Fibroblast of lung (primary cell): ENCODE results near the gene CASR. TPM values are rescaled to one million over a fixed set of nuclear protein-coding genes. Genes with fewer than 3 reads are reported as not detected.
A peak's percentile ranks its signal among the peaks of the same experiment; 100 is the strongest.

ENCODE experiments used
- DNase-seq, 2 donors: peaks; one replicate each; pipeline versions ENCODE4 v3.0.0 to v3.0.0-alpha.2; 2010; ENCODE audit warnings: low read depth in 2 of 2
- H2AFZ ChIP-seq: 2 replicates; pipeline ENCODE4 v1.5.1; 2012; ENCODE audit warnings: low read length, control low read depth, inconsistent platforms
- H3K27ac ChIP-seq: 2 replicates; pipeline ENCODE4 v1.5.1; 2011; ENCODE audit warnings: low read length, control low read depth; ENCODE audit not compliant: insufficient read depth
- H3K27me3 ChIP-seq: 2 replicates; pipeline ENCODE4 v1.5.1; 2011; ENCODE audit warnings: mild to moderate bottlenecking, low read length; ENCODE audit not compliant: control insufficient read depth, insufficient read depth
- H3K36me3 ChIP-seq: 2 replicates; pipeline ENCODE4 v1.5.1; 2011; ENCODE audit warnings: low read length; ENCODE audit not compliant: control insufficient read depth, insufficient read depth
- H3K4me1 ChIP-seq: 2 replicates; pipeline ENCODE4 v1.5.1; 2011; ENCODE audit warnings: low read length; ENCODE audit not compliant: control insufficient read depth, insufficient read depth; ENCODE audit errors: extremely low read depth
- H3K4me2 ChIP-seq: 2 replicates; pipeline ENCODE4 v1.5.1; 2011; ENCODE audit warnings: low read length, control low read depth; ENCODE audit not compliant: insufficient read depth; ENCODE audit errors: extremely low read depth
- H3K4me3 ChIP-seq, 4 experiments: fragments of 200-600 bp in 1 of 4; sonication (generic) in 1 of 4; replicated peaks in 1 of 4; 2 replicates each; pipeline ENCODE4 v1.5.1; 2011 to 2016; ENCODE audit warnings: low read length in 4 of 4, low read depth in 3 of 4, mild to moderate bottlenecking in 3 of 4, control low read depth in 2 of 4, inconsistent platforms in 1 of 4, mixed read lengths in 1 of 4; ENCODE audit not compliant: insufficient read depth in 1 of 4; ENCODE audit errors: control extremely low read depth in 1 of 4
- H3K79me2 ChIP-seq: 2 replicates; pipeline ENCODE4 v1.5.1; 2012; ENCODE audit warnings: mild to moderate bottlenecking, low read length, inconsistent platforms; ENCODE audit not compliant: control insufficient read depth, insufficient read depth
- H3K9ac ChIP-seq: 2 replicates; pipeline ENCODE4 v1.5.1; 2011; ENCODE audit warnings: mild to moderate bottlenecking, low read length, control low read depth; ENCODE audit not compliant: insufficient read depth
- H3K9me3 ChIP-seq: 2 replicates; pipeline ENCODE4 v1.5.1; 2012; ENCODE audit warnings: low read depth, low read length; ENCODE audit not compliant: control insufficient read depth, insufficient read depth
- H4K20me1 ChIP-seq: 2 replicates; pipeline ENCODE4 v1.5.1; 2011; ENCODE audit warnings: low read length; ENCODE audit not compliant: control insufficient read depth, insufficient read depth; ENCODE audit errors: extremely low read depth
- CTCF ChIP-seq, 2 donors: IDR thresholded peaks in 1 of 2; conservative IDR thresholded peaks in 1 of 2; 1 replicate in 1 of 2; 2 replicates in 1 of 2; pipeline ENCODE4 v1.5.1; 2011 to 2012; ENCODE audit warnings: low read length in 2 of 2, control low read depth in 1 of 2, inconsistent platforms in 1 of 2, low read depth in 1 of 2, mild to moderate bottlenecking in 1 of 2
- EZH2 ChIP-seq: IDR thresholded peaks from 2 replicates; pipeline ENCODE4 v1.5.1; 2012; ENCODE audit warnings: low read length, control low read depth, mild to moderate bottlenecking; ENCODE audit errors: missing control alignments
- polyA plus RNA-seq, 2 donors: library from polyadenylated mRNA; depleted of rRNA in 1 of 2; stranded (reverse) in 1 of 2; unstranded in 1 of 2; fragments of >200 nt; gene quantifications; 2 replicates each; pipeline ENCODE4 v1.2.1, GENCODE V29; 2011 to 2012; ENCODE audit warnings: missing spikeins in 1 of 2
- total RNA-seq: library from RNA; depleted of rRNA; stranded (reverse); fragments of >200 nt; gene quantifications from 2 replicates; pipeline ENCODE4 v1.2.1, GENCODE V29; 2014

Gene CASR
- total and polyA plus RNA-seq, 2 donors (not counting 1 experiment from before 2014, with no cell fraction given), result under 0.01 TPM; not detected in 1

- H3K9ac ChIP-seq, result no peak overlapping the region
- no peaks in the 10 kb centered on the region for H3K9me3 ChIP-seq
- H4K20me1 ChIP-seq, result no peaks in the 10 kb centered on the region
- no peak for TF ChIP-seq EZH2
- no peak for TF ChIP-seq CTCF (conservative IDR thresholded peaks at IDR 0.05 in 1 of 2, IDR thresholded peaks at IDR 0.05 in 1 of 2; ENCODE audit: low read depth in 1 of 2, low read length in 2 of 2)
- no peaks in the 10 kb centered on the region for H3K27me3 ChIP-seq
- no peak overlapping the region for H3K4me2 ChIP-seq
- H3K4me1 ChIP-seq, result no peaks in the 10 kb centered on the region
- no peaks in the 10 kb centered on the region for H3K36me3 ChIP-seq
- H3K27ac ChIP-seq, result no peak overlapping the region
- DNase-seq, result no peak
- no peak overlapping the region for H2AFZ ChIP-seq
- no peaks in the 10 kb centered on the region for H3K79me2 ChIP-seq
- no peak overlapping the region for H3K4me3 ChIP-seq
Measured at GRCh38 chr3:122322095-122323075, 138.9 kb downstream of the CASR start.

DNA sequence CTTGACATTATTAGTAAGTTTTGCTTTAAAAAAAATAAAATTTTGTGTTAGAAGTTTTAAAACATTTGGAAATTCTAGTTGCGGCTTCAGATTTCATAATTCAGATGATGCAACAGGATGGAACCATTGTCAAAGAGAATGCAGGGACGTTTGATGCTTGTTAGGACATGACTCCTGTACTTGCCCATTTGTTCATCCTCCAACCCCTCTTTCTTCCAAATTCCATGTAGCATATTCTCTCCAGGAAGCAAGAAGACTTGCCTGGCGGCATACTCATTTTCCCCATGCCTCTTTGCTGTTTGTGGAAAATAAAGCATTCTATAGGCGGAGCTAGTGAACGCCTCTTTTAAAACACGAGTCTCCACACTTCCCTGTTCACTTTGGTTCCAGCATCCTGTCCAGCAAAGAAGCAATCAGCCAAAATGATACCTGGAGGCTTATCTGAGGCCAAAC, 141.4 kb downstream of the CASR start, which contains the start of gene CSTA:
TSS of gene CSTA (plus strand) at position 378 of the 453 bp plus-strand sequence. CDS start at position 423, 45 bp downstream.
- Histone ChIP-seq H2AFZ (no peak within 1 kb of the TSS), H3K4me2 (no peak within 1 kb of the TSS), H3K27ac (no peak within 1 kb of the TSS), H3K9ac (no peak within 1 kb of the TSS), H3K4me1 (no peaks in the 10 kb centered on the region), H3K4me3 (peak within 1 kb of the TSS in 1 of 4 experiments; percentile 4), H3K9me3 (no peaks in the 10 kb centered on the region), H4K20me1 (no peaks in the 10 kb centered on the region), H3K27me3 (no peaks in the 10 kb centered on the region), H3K79me2 (no peaks in the 10 kb centered on the region), H3K36me3 (no peaks in the 10 kb centered on the region)
- no peak for TF ChIP-seq CTCF (conservative IDR thresholded peaks at IDR 0.05 in 1 of 2, IDR thresholded peaks at IDR 0.05 in 1 of 2; ENCODE audit: low read depth in 1 of 2, low read length in 2 of 2)
- no peak for TF ChIP-seq EZH2
- DNase-seq, result peak in 1 of 2 donors; percentile 36

DNA sequence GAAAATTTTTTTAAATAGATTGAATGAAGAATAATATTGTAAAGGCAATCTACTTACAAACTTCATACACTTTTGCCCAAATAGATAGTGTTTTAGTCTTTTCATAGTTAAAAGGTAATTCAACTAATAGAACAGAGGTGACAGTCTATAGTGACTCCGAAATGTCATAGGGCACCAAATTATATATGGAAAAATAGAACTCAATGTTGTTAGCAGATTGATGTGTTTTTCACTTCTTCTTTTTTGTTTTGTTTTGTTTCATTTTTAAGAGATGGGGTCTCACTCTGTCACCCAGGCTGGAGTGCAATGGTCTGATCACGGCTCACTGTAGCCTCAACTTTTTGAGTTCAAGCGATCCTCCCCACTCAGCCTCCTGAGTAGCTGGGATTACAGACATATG, 142.3 kb downstream of the CASR start:
- Histone ChIP-seq H3K4me1 (no peaks in the 10 kb centered on the region), H4K20me1 (no peaks in the 10 kb centered on the region), H2AFZ (no peak overlapping the region), H3K4me2 (no peak overlapping the region), H3K9ac (no peak overlapping the region), H3K4me3 (no peak overlapping the region), H3K9me3 (no peaks in the 10 kb centered on the region), H3K36me3 (no peaks in the 10 kb centered on the region), H3K27ac (no peak overlapping the region), H3K79me2 (no peaks in the 10 kb centered on the region), H3K27me3 (no peaks in the 10 kb centered on the region)
- no peak for DNase-seq
- TF ChIP-seq CTCF (conservative IDR thresholded peaks at IDR 0.05 in 1 of 2, IDR thresholded peaks at IDR 0.05 in 1 of 2; ENCODE audit: low read depth in 1 of 2, low read length in 2 of 2), result no peak
- TF ChIP-seq EZH2, result no peak
